Pancreas (tissue), 10 donors: ENCODE data around the gene MGA. TPM values are rescaled to one million over a fixed set of nuclear protein-coding genes. Genes with fewer than 3 reads are reported as not detected.
"Not testable (repeated sequence)": the region's sequence is repeated elsewhere in the genome, so short reads cannot be mapped to it uniquely, and the experiment has no call there.

Source experiments
- ATAC-seq, 4 donors: fragments of 200-7000 bp; cut with Tn5 transposase; one replicate each; pipeline versions ENCODE4 v1.8.0 to v1.9.1; 2020; ENCODE audit warnings: mild to moderate bottlenecking in 4 of 4, moderate library complexity in 4 of 4
- DNase-seq, 6 donors: peaks; one replicate each; pipeline ENCODE4 v3.0.0-alpha.2; 2020
- FAIRE-seq: peaks from 2 replicates; lab custom pipeline; 2012; peaks lifted over from hg19 to GRCh38; lab: Jason Lieb, UNC
- H3K27ac ChIP-seq, 4 donors: fragments of 200-600 bp; sonication (generic); 1 replicate in 3 of 4; 2 replicates in 1 of 4; pipeline versions ENCODE4 v1.5.0 to v1.8.0; 2020
- H3K27me3 ChIP-seq, 4 donors: fragments of 200-600 bp; one replicate each; pipeline ENCODE4 v1.8.0; 2021
- H3K36me3 ChIP-seq, 3 donors: fragments of 200-600 bp; sonication (generic) in 1 of 3; one replicate each; pipeline versions ENCODE4 v1.5.0 to v1.8.0; 2020 to 2021
- H3K4me1 ChIP-seq, 3 donors: fragments of 200-600 bp; one replicate each; pipeline ENCODE4 v1.8.0; 2021
- H3K4me3 ChIP-seq, 4 donors: fragments of 200-600 bp; sonication (generic) in 2 of 4; one replicate each; pipeline versions ENCODE4 v1.5.0 to v1.8.0; 2020 to 2021
- H3K9me3 ChIP-seq, 4 donors: fragments of 200-600 bp; one replicate each; pipeline ENCODE4 v1.8.0; 2021
- WGBS, 2 donors: extraction: QIAGEN DNeasy Blood & Tissue Kit; methylation state at CpG; one replicate each; pipeline ENCODE4 v1.1.7; 2013; 5-methylcytosine and 5-hydroxymethylcytosine counted together
- intact Hi-C, 3 donors: fragments of 100-400 bp; cut with DNase I; formaldehyde crosslinking; loops; one replicate each; pipeline versions ENCODE4 v1.11.1 to v1.14.2; 2022
- polyA plus RNA-seq, 2 donors: library from polyadenylated mRNA; stranded (reverse); fragments of 200-250 nt; gene quantifications; one replicate each; pipeline ENCODE4 v1.2.3, GENCODE V29; 2013
- total RNA-seq, 6 donors: library from RNA; stranded (reverse); fragmentation: NEBNext Ultra II Directional in 4 of 6; extraction: Animal tissue kit (Norgen Biotek cat#: 25700) in 4 of 6; gene quantifications; one replicate each; pipeline versions ENCODE4 v1.2.1 to v1.2.4, GENCODE V29; 2021 to 2023
- TF ChIP-seq, protein P1 (sequence below), 4 donors: fragments of 200-600 bp; sonication (generic) in 3 of 4; IDR thresholded peaks; one replicate each; pipeline versions ENCODE4 v1.5.0 to v1.8.0; 2021; ENCODE audit warnings: antibody characterized with exemption in 4 of 4
- donor health status: healthy with polysubstance abuse.
- donor health status: DM: no; HTN: no; CAD: no; lungs with moderate emphysema.
- donor health status: DM: no; HTN: no; CAD: no.
- donor health status: control.
- donor health status: control.
- donor health status: Bipolar disorder and iron deficiency.
- donor health status: DM: yes; HTN: yes; CAD: no.
- donor health status: DM: no; HTN: no; CAD: no.
- donor health status: DM: no; HTN: no; CAD: no.
- donor health status: DM: yes; HTN: yes; CAD: no.

MGA gene
- total and polyA plus RNA-seq, 8 donors = 2.7 to 31.3 (median 17.6) TPM

DNA sequence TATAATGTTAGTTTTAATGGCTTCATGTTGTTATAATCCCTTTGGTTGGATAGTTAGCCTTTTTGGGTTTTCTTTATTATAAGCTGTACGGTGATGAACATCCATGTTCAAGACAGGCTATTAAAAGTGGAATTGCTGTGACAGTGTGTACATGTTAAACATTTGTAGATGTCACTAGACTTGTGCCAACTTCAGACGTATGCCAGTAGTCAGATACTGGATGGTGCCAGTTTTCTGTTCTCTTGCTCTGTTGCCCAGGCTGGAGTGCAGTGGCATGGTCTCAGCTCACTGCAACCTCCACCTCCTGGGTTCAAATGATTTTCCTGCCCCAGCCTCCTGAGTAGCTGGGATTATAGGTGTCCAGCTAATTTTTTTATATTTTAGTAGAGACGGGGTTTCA lies 54.1 kb downstream of the MGA start:
- Histone ChIP-seq H3K27me3 (no peaks in the 10 kb centered on the region), H3K4me1 (no peaks in the 10 kb centered on the region), H3K4me3 (no peak overlapping the region), H3K27ac (no peak overlapping the region), H3K36me3 (peaks cover 0 to 42% (median 9%) of the 10 kb centered on the region in 3 donors), H3K9me3 (no peaks in the 10 kb centered on the region)
- no peak for ATAC-seq
- WGBS, 2 donors = 71 to 73% methylated on average over 3 of the region's 3 CpGs
- FAIRE-seq = no peak
- no peak for DNase-seq
- intact Hi-C loops = no loop called here
- TF ChIP-seq, protein P1, sequence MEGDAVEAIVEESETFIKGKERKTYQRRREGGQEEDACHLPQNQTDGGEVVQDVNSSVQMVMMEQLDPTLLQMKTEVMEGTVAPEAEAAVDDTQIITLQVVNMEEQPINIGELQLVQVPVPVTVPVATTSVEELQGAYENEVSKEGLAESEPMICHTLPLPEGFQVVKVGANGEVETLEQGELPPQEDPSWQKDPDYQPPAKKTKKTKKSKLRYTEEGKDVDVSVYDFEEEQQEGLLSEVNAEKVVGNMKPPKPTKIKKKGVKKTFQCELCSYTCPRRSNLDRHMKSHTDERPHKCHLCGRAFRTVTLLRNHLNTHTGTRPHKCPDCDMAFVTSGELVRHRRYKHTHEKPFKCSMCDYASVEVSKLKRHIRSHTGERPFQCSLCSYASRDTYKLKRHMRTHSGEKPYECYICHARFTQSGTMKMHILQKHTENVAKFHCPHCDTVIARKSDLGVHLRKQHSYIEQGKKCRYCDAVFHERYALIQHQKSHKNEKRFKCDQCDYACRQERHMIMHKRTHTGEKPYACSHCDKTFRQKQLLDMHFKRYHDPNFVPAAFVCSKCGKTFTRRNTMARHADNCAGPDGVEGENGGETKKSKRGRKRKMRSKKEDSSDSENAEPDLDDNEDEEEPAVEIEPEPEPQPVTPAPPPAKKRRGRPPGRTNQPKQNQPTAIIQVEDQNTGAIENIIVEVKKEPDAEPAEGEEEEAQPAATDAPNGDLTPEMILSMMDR (IDR thresholded peaks at IDR 0.05) = no peak

DNA sequence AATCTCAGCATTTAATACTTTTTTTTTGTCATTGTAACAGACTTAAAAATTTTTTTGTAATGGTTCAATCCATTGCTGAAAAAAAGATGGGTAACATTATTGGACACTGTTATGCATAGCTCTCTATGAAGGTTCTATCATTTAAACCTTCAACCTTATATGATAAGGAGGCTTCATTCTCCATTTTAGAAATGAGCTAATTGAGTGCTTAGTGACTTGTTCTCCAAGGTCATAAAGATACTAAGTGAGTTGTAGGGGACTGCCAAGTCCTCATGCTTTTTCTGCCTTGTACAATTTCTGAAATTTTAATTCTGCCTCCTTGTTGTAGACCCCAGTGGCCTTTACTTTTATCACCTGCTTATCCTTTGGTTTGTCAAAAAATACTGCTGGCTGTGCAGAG lies 56.7 kb downstream of the MGA start:
- Histone ChIP-seq H3K4me3 (no peak overlapping the region), H3K36me3 (peaks cover 0 to 18% (median 0%) of the 10 kb centered on the region in 3 donors), H3K27ac (no peak overlapping the region), H3K4me1 (no peaks in the 10 kb centered on the region), H3K9me3 (no peaks in the 10 kb centered on the region), H3K27me3 (no peaks in the 10 kb centered on the region)
- DNase-seq (no peak), FAIRE-seq (no peak), ATAC-seq (no peak)
- TF ChIP-seq, protein P1 (IDR thresholded peaks at IDR 0.05) = no peak
- intact Hi-C loops = no loop called here

DNA sequence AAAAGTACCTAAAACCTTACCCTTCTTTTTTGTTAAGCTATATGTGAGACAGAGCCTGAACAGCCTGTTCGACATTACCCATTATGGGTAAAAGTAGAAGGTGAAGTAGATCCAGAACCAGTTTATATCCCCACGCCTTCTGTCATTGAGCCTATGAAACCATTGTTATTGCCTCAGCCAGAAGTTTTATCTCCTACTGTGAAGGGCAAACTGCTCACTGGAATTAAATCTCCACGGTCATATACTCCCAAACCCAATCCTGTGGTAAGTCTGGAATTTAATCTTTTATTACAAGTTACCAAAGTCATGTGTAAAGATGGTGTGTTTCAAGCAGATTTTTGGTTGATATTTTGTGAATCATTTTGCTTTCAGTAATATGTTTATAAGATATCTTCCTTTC lies 66.9 kb downstream of the MGA start:
- FAIRE-seq = no peak
- TF ChIP-seq, protein P1 (IDR thresholded peaks at IDR 0.05) = no peak
- 91 to 94% methylated on average over 3 of the region's 3 CpGs for WGBS, 2 donors

DNA sequence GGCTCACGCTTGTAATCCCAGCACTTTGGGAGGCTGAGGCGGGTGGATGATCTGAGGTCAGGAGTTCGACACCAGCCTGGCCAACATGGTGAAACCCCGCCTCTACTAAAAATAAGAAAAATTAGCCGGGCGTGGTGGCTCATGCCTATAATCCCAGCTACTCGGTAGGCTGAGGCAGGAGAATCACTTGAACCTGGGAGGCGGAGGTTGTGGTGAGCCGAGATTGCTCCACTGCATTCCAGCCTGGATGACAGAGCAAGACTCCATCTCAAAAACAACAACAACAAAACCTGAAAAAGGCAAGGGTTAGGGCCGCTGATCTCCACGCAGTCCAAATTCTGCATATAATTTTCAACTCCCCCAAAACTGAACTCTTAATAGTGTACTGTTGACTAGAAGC lies 67.9 kb downstream of the MGA start:
- H3K4me3 ChIP-seq, H3K27me3 ChIP-seq, H3K27ac ChIP-seq, H3K4me1 ChIP-seq, ATAC-seq, intact Hi-C loops, DNase-seq, H3K9me3 ChIP-seq, FAIRE-seq, H3K36me3 ChIP-seq: not testable (repeated sequence)
- WGBS, 2 donors = 94 to 97% methylated on average over 11 of the region's 11 CpGs

More for the DNA sequence above, 66.9 kb downstream of the MGA start:
- Histone ChIP-seq H3K36me3 (no peaks in the 10 kb centered on the region), H3K27ac (no peak overlapping the region), H3K27me3 (no peaks in the 10 kb centered on the region), H3K4me3 (no peak overlapping the region), H3K4me1 (no peaks in the 10 kb centered on the region), H3K9me3 (no peaks in the 10 kb centered on the region)
- intact Hi-C loops = no loop called here
- DNase-seq = no peak
- ATAC-seq = no peak

DNA sequence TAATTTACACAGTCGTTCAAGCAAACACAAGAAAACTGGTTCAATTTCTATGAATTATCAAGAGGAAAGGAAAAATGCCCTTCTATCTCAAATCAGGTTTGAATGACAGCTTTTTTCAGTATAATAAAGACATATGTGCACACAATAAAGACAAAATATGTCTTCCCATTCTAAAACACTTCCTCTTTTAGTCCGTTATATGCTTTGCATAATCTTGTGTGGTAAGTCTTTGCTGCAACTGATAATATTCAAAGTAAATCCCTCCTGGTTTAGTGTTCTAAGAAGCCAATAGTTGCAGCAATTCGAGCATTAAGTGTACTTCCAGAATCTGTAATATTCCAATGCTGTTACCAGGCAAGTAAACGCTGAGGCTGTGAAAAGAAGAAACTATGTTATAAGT lies 70.3 kb downstream of the MGA start:
- ATAC-seq (no peak), FAIRE-seq (no peak), DNase-seq (no peak)
- Histone ChIP-seq H3K27me3 (no peaks in the 10 kb centered on the region), H3K27ac (no peak overlapping the region), H3K4me3 (no peak overlapping the region), H3K36me3 (peaks cover 0 to 10% (median 0%) of the 10 kb centered on the region in 3 donors), H3K4me1 (no peaks in the 10 kb centered on the region), H3K9me3 (no peaks in the 10 kb centered on the region)
- TF ChIP-seq, protein P1 (IDR thresholded peaks at IDR 0.05) = no peak
- intact Hi-C loops = no loop called here
- 77 to 79% methylated on average over 4 of the region's 4 CpGs for WGBS, 2 donors
